HG03575 (cell line): Measurements from ENCODE around the gene HSF2BP.
"Not testable (repeated sequence)": the region's sequence is repeated elsewhere in the genome, so short reads cannot be mapped to it uniquely, and the experiment has no call there.

Experiments
- ATAC-seq: cut with Tn5 transposase; IDR thresholded peaks from one replicate; pipeline ENCODE4 v1.9.1; 2021; ENCODE audit not compliant: unreplicated experiment, insufficient number of reproducible peaks, low FRiP score; ENCODE audit errors: extremely low read depth

Gene HSF2BP

GRCh38 chr21:43604505-43605204 lies 54.6 kb downstream of the HSF2BP start:
- ATAC-seq: no peak

GRCh38 chr21:43603641-43604504 lies 55.4 kb downstream of the HSF2BP start:
- ATAC-seq: no peak

GRCh38 chr21:43603233-43603626 lies 56.1 kb downstream of the HSF2BP start:
- ATAC-seq: no peak

GRCh38 chr21:43602266-43603232 lies 56.7 kb downstream of the HSF2BP start:
- ATAC-seq: no peak

- no peak for ATAC-seq
These were observed 58.5 kb downstream of the HSF2BP start for GRCh38 chr21:43600642-43601402.

- no peak for ATAC-seq
These were observed 59.6 kb downstream of the HSF2BP start for GRCh38 chr21:43599728-43600127.

GRCh38 chr21:43598416-43599120 lies 60.7 kb downstream of the HSF2BP start:
- ATAC-seq: no peak

- ATAC-seq: no peak
These were observed 61.6 kb downstream of the HSF2BP start for GRCh38 chr21:43597540-43598250.

GRCh38 chr21:43597052-43597451 lies 62.2 kb downstream of the HSF2BP start:
- ATAC-seq: no peak

GRCh38 chr21:43596616-43597015 lies 62.7 kb downstream of the HSF2BP start:
- no peak for ATAC-seq

- not testable (repeated sequence) for ATAC-seq
These were observed 63.5 kb downstream of the HSF2BP start for GRCh38 chr21:43595769-43596168.

GRCh38 chr21:43593078-43593477 lies 66.2 kb downstream of the HSF2BP start:
- no peak for ATAC-seq

- no peak for ATAC-seq
These were observed 67.7 kb downstream of the HSF2BP start for GRCh38 chr21:43591571-43591970.

- no peak for ATAC-seq
These were observed 69.1 kb downstream of the HSF2BP start for GRCh38 chr21:43590194-43590593.

GRCh38 chr21:43588957-43589356 lies 70.3 kb downstream of the HSF2BP start:
- no peak for ATAC-seq

GRCh38 chr21:43585924-43586413 lies 73.3 kb downstream of the HSF2BP start:
- no peak for ATAC-seq

GRCh38 chr21:43585514-43585913 lies 73.8 kb downstream of the HSF2BP start:
- no peak for ATAC-seq
